Measurements from ENCODE around the gene HPCAL1.
A peak's percentile ranks its signal among the peaks of the same experiment; 100 is the strongest.

Gene HPCAL1

GRCh38 chr2:10392951-10393639 lies 90.4 kb downstream of the HPCAL1 start:
- DNase-seq: no peak

- DNase-seq: no peak
These were observed 90.9 kb downstream of the HPCAL1 start for GRCh38 chr2:10393640-10393982.

- DNase-seq: no peak
These were observed 93.2 kb downstream of the HPCAL1 start for GRCh38 chr2:10395893-10396292.

- no peak for DNase-seq
These were observed 93.8 kb downstream of the HPCAL1 start for GRCh38 chr2:10396464-10396863.

- DNase-seq: no peak
These were observed 94.7 kb downstream of the HPCAL1 start for GRCh38 chr2:10397297-10397875.

GRCh38 chr2:10397878-10398277 lies 95.2 kb downstream of the HPCAL1 start:
- DNase-seq: no peak

- DNase-seq: no peak
These were observed 95.8 kb downstream of the HPCAL1 start for GRCh38 chr2:10398496-10398895.

- DNase-seq: no peak
These were observed 96.7 kb downstream of the HPCAL1 start for GRCh38 chr2:10399358-10399757.

- no peak for DNase-seq
These were observed 97.3 kb downstream of the HPCAL1 start for GRCh38 chr2:10400002-10400401.

GRCh38 chr2:10400568-10400977 lies 97.9 kb downstream of the HPCAL1 start:
- DNase-seq: no peak

GRCh38 chr2:10400978-10401951 lies 98.6 kb downstream of the HPCAL1 start:
- DNase-seq: no peak

GRCh38 chr2:10402062-10402585 lies 99.4 kb downstream of the HPCAL1 start:
- DNase-seq: no peak

- DNase-seq: no peak
These were observed 100.0 kb downstream of the HPCAL1 start for GRCh38 chr2:10402653-10403215.

- no peak for DNase-seq
These were observed 101.8 kb downstream of the HPCAL1 start for GRCh38 chr2:10404324-10405143.

GRCh38 chr2:10405448-10405847 lies 102.7 kb downstream of the HPCAL1 start:
- DNase-seq: peak; percentile 29

- DNase-seq: no peak
These were observed 103.3 kb downstream of the HPCAL1 start for GRCh38 chr2:10406016-10406415.

- DNase-seq: no peak
These were observed 103.9 kb downstream of the HPCAL1 start for GRCh38 chr2:10406491-10407188.

GRCh38 chr2:10407432-10407831 lies 104.7 kb downstream of the HPCAL1 start:
- no peak for DNase-seq

- DNase-seq: no peak
These were observed 105.3 kb downstream of the HPCAL1 start for GRCh38 chr2:10407841-10408648.
